ENCODE measurements around the gene SYT13.

Gene SYT13

DNA sequence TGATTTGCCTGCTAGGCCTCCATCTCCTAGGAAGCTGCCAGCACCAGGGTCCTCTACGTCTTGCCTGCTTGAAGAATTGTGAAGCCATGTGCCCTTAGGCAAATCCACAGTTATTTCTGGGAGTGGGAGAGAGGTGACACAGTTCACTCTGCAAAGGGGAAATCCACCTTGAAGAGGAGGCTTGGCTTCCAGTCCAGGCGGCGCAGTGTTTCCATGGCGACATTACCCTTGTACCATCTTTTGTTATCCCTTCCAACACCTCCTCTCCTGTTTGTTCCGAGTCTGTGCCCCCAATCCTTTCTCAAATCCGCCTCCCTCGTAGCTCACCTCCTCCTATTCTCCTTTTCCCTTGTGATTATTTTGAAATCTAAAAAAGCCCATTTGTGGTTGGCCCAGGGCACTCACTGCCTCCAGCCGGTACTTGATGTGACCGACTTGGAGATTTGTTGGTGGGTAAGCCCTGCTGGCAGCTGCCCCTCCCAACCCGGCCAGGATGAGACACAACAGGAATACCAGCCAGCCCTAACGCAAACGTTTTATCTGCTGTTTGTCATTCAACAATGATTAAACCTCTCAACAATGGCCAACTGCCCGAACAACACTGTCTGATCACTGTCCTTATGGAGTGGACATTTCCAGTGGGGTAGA, 18.4 kb downstream of the SYT13 start:
- no peak for DNase-seq (ENCODE audit: low read depth)
- H3K4me3 ChIP-seq (ENCODE audit: low read depth, low read length) = no peak overlapping the region
- TF ChIP-seq, protein P1, sequence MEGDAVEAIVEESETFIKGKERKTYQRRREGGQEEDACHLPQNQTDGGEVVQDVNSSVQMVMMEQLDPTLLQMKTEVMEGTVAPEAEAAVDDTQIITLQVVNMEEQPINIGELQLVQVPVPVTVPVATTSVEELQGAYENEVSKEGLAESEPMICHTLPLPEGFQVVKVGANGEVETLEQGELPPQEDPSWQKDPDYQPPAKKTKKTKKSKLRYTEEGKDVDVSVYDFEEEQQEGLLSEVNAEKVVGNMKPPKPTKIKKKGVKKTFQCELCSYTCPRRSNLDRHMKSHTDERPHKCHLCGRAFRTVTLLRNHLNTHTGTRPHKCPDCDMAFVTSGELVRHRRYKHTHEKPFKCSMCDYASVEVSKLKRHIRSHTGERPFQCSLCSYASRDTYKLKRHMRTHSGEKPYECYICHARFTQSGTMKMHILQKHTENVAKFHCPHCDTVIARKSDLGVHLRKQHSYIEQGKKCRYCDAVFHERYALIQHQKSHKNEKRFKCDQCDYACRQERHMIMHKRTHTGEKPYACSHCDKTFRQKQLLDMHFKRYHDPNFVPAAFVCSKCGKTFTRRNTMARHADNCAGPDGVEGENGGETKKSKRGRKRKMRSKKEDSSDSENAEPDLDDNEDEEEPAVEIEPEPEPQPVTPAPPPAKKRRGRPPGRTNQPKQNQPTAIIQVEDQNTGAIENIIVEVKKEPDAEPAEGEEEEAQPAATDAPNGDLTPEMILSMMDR (IDR thresholded peaks at IDR 0.05; ENCODE audit: control insufficient read depth, extremely low read depth, insufficient read depth) = no peak

GRCh38 chr11:45267052-45267451, 19.1 kb downstream of the SYT13 start:
- no peak for DNase-seq (ENCODE audit: low read depth)
- TF ChIP-seq, protein P1 (IDR thresholded peaks at IDR 0.05; ENCODE audit: control insufficient read depth, extremely low read depth, insufficient read depth) = no peak
- H3K4me3 ChIP-seq (ENCODE audit: low read depth, low read length) = no peak overlapping the region

DNA sequence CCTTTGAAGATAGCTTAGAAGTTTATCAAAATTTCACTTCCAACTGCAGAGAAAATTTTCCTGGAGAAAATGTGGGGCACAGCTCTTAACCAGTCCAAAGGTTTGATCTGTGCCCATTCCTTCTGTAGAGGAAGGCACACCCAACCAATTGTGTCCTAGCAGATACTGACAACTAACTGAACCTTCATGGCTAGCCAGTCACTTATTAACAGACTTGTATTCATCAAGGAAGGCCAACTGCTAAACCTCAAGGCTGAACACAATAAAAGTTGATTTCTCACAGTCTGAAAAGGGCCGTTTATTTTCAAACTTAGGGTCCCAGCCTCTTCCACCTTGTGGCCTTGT, 19.5 kb downstream of the SYT13 start:
- no peak overlapping the region for H3K4me3 ChIP-seq (ENCODE audit: low read depth, low read length)
- TF ChIP-seq, protein P1 (IDR thresholded peaks at IDR 0.05; ENCODE audit: control insufficient read depth, extremely low read depth, insufficient read depth) = no peak
- DNase-seq (ENCODE audit: low read depth) = no peak

DNA sequence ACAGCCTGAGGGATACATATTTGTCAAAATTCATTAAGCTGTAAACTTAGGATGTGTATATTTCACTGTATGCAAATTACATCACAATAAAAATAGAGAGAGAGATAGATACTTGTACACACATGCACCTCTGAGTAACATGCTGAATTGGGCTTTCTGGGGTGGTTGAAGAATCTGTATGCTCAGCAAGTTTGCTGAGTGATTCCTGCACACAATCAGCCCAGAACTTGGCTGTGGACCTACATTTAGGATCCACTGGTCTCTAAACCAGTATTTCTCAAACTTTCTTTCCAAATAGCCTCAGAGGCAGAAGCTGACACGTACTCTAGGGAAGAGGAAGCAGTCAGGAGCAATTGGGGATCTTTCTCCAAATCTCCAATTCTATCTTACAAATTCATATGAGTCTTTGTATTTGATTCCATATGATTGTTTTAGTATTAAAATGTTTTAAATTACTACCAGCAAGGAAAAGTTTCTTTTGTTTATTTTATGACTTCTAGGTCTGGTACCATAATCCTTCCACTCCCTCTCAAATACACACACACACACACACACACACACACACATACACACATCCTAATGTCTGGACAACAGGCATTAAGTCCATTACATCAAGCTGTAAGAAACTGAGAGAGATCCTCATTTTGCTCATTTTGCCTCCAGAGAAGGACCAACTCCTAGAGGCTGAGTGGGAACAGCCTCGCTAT, 20.0 kb downstream of the SYT13 start:
- no peak for DNase-seq (ENCODE audit: low read depth)
- no peak overlapping the region for H3K4me3 ChIP-seq (ENCODE audit: low read depth, low read length)
- TF ChIP-seq, protein P1 (IDR thresholded peaks at IDR 0.05; ENCODE audit: control insufficient read depth, extremely low read depth, insufficient read depth) = no peak

GRCh38 chr11:45264839-45265515, 21.2 kb downstream of the SYT13 start:
- no peak for DNase-seq (ENCODE audit: low read depth)
- H3K4me3 ChIP-seq (ENCODE audit: low read depth, low read length) = no peak overlapping the region
- TF ChIP-seq, protein P1 (IDR thresholded peaks at IDR 0.05; ENCODE audit: control insufficient read depth, extremely low read depth, insufficient read depth) = no peak

DNA sequence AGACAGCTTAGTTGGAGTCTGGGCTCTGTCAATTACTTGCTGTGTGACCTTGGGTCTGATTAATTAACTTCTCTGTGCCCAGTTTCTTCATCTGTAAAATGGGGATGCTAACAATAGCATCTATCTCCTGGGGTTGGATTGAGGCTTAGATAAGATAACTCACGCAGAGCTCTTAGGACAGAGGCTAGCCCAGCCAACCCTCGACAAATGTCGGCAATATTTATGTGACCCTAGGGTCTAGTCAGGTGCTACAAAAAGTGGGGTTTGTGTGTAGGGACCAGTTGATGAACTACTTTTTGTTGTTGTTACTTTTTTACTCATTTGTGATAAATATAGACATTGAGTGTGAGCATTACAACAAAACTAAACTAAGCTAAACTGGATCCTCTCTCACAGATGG, 22.4 kb downstream of the SYT13 start:
- no peak overlapping the region for H3K4me3 ChIP-seq (ENCODE audit: low read depth, low read length)
- TF ChIP-seq, protein P1 (IDR thresholded peaks at IDR 0.05; ENCODE audit: control insufficient read depth, extremely low read depth, insufficient read depth) = no peak
- no peak for DNase-seq (ENCODE audit: low read depth)
